COR-L47 (cell line): Measurements from ENCODE around the gene TMEM109.
"Not testable (repeated sequence)": the region's sequence is repeated elsewhere in the genome, so short reads cannot be mapped to it uniquely, and the experiment has no call there.

ENCODE experiments used
- DNase-seq: peaks from one replicate; lab custom pipeline; 2025; lab: John Stamatoyannopoulos, UW

TMEM109 gene

GRCh38 chr11:60878245-60879101, 35.5 kb upstream of the TMEM109 start:
- DNase-seq: no peak

GRCh38 chr11:60879104-60879503, 34.9 kb upstream of the TMEM109 start:
- no peak for DNase-seq

GRCh38 chr11:60879971-60880588, 33.9 kb upstream of the TMEM109 start:
- no peak for DNase-seq

GRCh38 chr11:60880643-60881282, 33.2 kb upstream of the TMEM109 start:
- DNase-seq: no peak

GRCh38 chr11:60887556-60887955, 26.4 kb upstream of the TMEM109 start:
- DNase-seq: peak; percentile 52

- no peak for DNase-seq
These were observed 24.1 kb upstream of the TMEM109 start for GRCh38 chr11:60889869-60890311.

- no peak for DNase-seq
These were observed 23.3 kb upstream of the TMEM109 start for GRCh38 chr11:60890696-60891095.

GRCh38 chr11:60891103-60891741, 22.7 kb upstream of the TMEM109 start:
- DNase-seq: no peak

GRCh38 chr11:60895687-60896086, 18.3 kb upstream of the TMEM109 start:
- no peak for DNase-seq

GRCh38 chr11:60897496-60897895, 16.5 kb upstream of the TMEM109 start:
- no peak for DNase-seq

GRCh38 chr11:60899046-60899936, 14.7 kb upstream of the TMEM109 start:
- DNase-seq: peak; percentile 30

GRCh38 chr11:60899977-60900376, 14.0 kb upstream of the TMEM109 start:
- DNase-seq: no peak

- no peak for DNase-seq
These were observed 13.1 kb upstream of the TMEM109 start for GRCh38 chr11:60900673-60901404.

GRCh38 chr11:60902625-60903024, 11.3 kb upstream of the TMEM109 start:
- no peak for DNase-seq

GRCh38 chr11:60905047-60905446, 8.9 kb upstream of the TMEM109 start:
- DNase-seq: no peak

GRCh38 chr11:60905551-60906113, 8.3 kb upstream of the TMEM109 start:
- peak; percentile 29 for DNase-seq

- DNase-seq: peak; percentile 94
These were observed 7.6 kb upstream of the TMEM109 start, which contains the start of gene PRPF19 for GRCh38 chr11:60906132-60906972. PRPF19 (minus strand) TSS chr11:60906585; CDS start chr11:60906382, 203 bp downstream.

GRCh38 chr11:60908803-60909202, 5.2 kb upstream of the TMEM109 start:
- DNase-seq: no peak

- not testable (repeated sequence) for DNase-seq
These were observed 4.2 kb upstream of the TMEM109 start for GRCh38 chr11:60909680-60910280.
